GM03348 (cell line): ENCODE results near the gene SFI1.
"Not testable (repeated sequence)": the region's sequence is repeated elsewhere in the genome, so short reads cannot be mapped to it uniquely, and the experiment has no call there.

Experiments
- DNase-seq: peaks from one replicate; pipeline ENCODE4 v3.0.0; 2012; ENCODE audit warnings: low spot score

SFI1 gene

DNA sequence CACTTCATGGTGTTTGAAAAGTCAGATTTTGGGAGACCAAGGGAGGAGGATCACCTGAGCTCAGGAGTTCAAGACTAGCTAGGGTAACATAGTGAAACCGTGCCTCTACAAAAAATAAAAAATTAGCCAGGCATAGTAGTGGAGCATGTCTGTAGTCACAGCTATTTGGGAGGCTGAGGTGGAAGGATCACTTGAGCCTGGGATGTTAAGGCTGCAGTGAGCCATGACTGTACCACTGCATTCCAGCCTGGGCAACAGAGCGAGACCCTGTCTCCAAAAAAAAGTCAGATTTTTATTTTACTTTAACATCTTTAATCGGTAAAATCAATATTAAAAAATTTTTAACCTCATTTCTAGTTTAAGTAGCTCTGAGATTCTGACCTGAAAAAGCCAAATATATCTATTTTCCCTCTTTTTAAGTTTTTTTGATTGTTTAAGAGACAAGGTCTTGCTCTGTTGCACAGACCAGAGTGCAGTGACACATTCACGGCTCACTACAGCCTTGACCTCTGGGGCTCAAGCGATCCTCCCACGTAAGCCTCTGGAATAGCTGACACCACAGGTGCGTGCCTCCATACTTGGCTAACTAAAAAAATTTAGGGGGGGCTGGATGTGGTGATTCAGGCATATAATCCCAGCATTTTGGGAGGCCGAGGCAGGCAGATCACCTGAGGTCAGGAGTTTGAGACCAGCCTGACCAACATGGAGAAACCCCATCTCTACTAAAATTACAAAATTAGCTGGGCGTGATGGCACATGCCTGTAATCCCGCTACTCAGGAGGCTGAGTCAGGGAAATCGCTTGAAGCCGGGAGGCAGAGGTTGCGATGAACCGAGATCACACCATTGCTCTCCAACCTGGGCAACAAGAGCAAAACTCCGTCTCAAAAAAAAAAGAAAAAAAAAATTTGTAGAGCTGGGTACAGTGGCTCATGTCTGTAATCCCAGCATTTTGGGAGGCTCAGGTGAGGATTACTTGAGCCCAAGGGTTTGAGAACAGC, 48.4 kb downstream of the SFI1 start:
- no peak for DNase-seq

DNA sequence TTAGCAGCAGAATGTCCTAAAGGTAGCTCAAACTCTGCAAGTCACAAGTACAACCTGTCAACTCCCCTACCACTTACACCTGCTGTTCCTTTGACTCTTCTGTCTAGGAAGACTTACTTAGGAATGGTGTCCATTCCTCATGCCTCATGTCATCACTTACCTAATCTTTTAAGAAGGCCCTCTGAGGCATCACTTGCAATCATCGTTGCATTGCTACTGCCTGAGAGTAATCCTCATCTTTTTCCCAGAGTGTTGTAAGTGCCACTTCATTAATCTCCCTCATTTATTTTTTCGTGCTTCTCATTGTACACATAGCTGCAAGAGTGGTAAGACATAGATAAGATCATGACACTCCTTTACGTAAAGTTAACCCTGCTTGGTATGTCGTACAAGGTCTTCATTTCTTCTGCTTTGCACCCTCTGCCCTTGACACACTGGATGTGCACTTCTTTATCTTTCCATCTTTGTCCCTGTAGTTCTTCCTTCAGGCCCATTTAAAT, 54.6 kb downstream of the SFI1 start:
- DNase-seq = no peak

DNA sequence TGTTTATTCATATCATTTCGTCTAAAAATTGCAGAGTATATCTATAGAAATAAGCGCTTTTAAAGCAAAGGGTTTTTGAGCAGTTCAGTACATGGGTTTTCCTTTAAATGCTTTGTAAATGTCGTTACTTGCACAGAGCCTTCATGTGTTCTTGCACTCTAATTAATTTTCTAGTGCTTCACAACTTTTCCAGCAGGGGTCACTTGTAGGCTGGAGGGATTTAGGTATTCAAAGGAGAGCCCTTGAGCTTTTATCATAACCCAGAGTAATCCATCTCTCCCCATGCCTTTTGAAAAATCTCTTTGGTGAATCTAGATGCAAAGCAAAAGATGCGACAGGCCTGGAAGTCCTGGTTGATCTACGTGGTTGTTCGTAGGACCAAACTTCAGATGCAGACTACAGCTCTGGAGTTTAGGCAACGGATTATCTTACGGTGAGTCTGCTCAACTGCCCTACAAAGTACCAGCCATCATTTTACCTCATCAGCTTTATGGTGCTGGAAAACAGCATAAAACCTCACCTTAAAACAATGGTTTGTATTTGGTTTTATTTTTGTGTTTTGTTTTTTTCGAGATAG, 60.4 kb downstream of the SFI1 start:
- peak; percentile 74 for DNase-seq

DNA sequence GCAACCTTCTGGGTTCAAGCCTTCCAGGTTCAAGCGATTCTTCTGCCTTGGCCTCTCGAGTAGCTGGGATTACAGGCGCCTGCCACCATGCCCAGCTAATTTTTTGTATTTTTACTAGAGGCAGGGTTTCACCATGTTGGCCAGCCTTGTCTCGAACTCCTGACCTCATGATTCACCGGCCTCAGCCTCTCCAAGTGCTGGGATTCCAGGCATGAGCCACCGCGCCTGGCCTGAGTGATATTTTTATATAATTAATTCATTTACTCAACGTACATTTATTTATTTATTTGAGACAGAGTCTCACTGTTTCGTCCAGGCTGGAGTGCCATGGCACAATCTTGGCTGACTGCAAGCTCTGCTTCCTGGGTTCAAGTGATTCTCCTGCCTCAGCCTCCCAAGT, 62.2 kb downstream of the SFI1 start:
- DNase-seq = not testable (repeated sequence)

DNA sequence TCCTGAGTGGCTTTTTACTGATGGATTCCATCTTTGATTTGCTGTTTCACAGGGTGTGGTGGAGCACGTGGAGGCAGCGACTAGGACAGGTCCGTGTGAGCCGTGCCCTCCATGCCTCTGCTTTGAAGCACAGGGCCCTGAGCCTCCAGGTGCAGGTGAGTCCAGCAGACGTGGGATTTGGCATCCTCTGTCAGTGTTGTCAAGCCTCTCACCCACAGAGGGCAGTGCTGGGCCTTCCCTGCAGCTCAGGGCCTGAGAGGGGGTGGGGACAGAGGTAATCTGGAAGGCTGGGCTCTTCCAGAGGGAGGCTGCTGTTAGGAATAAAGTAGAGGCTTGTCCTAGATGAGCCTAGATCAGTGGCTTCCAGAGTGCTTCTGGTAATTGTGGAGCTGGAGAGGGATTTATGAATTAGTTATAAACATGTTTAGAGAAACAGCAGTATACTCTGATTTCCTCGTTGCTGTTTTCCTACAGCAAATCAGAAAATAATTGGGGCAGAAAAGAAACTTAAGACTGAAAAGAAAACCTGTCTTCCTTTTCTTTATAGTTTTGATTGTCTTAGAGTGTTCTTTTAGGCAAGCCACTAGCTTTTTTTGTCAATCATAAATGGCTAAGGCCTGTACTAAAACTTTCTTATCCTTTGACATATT, 65.0 kb downstream of the SFI1 start:
- peak; percentile 91 for DNase-seq

DNA sequence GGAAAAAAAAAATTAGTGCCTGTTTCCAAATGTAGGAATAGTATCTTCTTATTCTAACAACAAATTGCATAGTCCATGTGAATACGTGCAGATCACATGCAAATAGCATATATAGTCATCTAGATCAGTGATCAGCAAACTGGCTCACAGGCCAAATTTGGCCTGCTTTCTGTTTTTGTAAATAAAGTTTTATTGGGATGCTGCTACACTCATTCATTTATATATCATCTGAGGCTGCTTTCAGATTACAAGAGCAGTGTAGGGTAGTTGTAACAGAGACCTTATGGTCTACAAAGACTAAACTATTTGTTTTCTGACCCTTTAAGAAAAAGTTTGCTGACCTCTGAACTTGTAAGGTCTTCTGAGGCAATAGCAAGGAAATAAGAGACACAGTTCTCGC, 65.6 kb downstream of the SFI1 start:
- no peak for DNase-seq

DNA sequence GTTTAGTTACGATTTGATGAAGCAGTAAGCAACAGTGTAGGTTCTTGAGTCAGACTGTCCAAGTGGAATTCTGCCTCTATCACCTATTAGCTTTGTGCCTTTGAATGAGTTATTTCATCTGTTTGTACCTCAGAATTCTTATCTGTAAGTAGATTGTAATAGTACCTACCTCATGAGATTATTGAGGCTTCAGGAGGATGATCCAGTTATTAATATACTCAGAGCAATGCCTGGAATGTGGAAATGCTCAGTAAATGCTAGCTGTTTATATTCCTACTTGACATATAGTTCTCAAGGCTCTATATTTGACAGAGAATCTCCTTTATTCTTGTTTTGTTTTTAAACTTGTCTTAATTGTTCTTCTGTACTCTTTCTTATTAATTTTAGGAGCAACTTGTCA, 70.1 kb downstream of the SFI1 start:
- DNase-seq = no peak

DNA sequence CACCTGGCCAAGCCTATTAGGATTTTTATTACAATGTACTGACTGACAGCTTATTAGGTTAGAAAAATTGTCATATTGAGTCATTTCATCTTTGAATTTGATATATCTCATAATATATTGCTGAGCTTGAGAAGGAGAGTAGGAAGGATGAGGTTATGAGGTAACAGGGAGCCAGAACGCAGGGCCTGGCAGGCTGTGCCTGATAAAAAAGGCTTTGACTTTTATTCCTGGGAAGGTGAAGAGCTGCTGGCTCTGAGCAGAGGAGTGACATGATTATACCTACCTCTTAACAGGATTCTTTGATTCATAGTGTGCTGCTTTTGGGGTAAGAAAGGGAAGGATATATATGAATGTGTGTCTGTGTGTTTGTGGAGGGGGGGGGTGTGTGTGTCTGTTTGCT, 70.9 kb downstream of the SFI1 start:
- no peak for DNase-seq

DNA sequence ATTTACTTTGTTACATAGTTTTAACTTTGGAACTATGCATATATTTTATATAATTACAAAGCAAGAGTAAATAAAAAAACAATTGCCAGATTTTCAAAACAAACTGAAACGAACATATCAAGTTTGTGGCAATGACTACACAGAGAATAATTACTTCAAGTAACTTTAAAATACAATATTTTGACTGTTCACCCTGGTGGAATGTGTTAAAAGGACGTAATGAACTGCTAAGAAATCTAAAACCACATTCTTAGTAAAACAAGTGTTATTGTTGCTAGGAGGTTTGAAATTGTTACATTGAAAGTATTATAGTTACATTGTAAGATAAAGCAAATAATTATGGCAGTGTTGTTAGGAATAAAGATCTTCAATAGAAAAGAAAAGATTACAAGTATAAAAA, 71.4 kb downstream of the SFI1 start:
- no peak for DNase-seq

DNA sequence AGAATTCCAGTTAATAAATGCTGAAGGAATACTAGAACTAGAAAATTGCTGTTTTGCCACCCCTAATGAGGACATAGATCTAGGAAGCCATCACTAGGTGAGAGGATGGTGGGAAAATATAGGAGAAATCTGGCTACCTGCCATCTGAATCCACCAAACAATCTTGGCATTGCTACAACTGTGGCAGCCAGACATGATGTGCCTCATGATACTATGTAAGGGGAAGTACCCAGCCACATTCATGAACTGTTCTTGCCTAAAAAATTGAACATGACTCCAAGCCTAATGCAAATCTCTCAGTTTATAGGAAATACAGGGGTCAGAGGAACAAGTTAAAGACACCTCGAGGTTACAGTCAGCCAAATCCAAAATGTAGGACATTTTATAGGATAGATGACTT, 72.8 kb downstream of the SFI1 start:
- DNase-seq = no peak

DNA sequence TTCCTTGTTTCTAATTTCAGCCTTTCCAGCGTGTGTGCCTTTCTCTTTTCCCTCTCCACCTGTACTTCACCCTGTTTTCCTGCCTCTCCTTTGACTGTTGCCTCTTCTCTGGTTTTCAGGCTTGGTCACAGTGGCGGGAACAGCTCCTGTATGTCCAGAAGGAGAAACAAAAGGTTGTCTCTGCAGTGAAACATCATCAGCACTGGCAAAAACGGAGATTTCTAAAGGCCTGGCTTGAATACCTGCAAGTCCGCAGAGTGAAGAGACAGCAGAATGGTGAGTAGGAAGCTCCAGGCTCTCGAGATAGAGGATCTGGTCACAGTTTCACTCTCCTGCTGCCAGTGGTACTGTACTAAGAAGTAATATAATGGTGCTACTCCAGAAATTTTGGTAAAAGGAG, 76.6 kb downstream of the SFI1 start:
- no peak for DNase-seq

DNA sequence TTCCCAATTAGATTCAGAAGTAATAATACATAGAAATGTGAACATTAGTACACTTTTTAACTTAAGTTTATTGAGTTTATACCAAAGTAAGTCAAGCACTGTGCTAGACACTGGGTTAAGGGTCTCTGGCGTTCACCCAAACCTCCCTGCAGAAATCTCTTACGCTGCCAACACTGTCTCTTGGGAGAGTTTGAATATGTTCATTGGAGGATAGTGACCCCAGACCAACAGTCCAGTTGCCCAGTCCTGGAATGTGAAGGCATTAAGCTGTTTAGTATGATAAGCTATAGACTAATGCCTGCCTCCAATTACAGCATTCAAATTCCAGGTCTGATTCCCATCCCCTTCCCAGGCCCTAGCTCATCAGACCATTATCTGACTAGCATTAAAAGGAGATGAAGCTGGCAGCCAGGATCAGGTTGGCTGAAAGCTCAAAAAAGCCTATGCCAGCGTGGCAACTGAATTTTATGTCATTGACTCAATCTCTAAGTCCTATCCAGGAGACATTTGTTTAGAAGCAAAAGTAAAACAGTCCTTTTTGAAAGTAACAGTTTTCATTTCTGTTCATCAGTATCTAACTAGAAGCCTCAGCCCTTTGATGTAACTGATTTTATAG, 77.8 kb downstream of the SFI1 start:
- no peak for DNase-seq

DNA sequence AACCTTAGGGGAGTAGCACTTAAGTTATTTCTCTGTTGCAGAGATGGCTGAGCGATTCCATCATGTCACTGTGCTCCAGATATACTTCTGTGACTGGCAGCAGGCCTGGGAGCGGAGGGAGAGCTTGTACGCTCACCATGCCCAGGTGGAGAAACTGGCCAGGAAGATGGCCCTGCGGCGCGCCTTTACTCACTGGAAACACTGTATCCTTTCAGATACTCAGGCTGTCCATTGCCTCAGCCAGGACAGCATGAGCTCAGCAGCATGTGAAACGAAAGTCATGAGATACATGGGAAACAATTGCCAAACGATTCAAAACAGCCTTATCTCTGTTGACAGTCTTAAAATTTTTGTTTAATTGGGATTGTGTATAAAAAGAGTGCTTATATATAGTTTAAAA, 78.9 kb downstream of the SFI1 start:
- DNase-seq = no peak

DNA sequence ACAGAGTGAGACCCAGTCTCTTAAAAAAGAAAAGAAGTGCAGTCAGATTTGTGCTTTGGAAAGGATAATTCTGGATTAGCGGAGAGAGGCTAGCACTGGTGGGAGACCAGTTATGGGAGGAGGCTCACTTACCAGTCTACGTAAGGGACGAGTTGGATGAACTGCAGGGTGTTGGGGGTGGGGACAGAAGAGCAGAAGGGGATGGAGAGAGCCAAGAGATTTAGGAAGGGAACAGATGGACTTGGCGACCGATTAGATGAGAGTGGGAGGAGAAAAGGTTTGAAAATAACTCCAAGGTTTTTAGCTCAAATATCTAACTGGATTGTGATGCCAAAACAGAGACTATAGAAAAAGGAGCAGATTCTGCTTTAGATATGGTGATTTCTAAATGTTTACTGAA, 81.4 kb downstream of the SFI1 start:
- DNase-seq = no peak

DNA sequence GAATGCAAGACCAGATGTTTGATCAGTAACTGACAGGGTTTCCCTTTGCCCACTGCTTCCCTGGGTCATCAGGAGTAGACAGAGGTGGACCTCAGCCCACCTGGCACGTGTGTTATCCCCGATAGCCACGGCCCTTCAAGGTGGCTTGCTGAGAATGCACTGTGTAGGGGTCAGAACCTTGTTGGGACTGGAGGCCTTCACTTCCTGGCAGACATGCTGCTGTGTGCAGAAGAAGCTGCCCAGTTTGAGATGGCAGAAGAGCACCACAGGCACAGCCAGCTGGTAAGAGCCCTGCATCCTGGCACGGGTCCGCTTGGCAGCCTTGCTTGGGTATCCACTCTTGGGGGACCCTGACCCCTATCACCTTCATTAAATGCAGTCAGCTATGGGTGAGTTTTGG, 81.8 kb downstream of the SFI1 start:
- no peak for DNase-seq

DNA sequence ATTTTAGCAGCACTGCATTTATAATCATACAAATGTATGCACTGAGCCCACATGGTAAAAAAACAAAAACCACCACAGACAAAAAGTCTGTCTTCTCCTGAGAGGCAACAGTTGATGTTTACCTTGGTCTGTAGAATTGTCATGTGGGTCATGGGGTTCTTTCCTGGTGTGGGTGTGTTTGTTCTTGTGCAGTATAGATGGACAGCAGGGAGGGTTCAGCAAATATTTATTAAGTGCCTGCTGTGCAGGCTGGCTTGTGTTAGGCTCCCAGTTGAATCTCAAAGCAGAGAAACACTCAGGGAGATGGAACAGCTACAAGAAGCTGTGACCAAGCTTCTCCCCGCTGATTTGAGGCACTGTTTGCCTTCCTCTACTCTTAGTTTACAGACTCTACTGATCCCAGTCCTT, 83.5 kb downstream of the SFI1 start:
- DNase-seq = no peak

DNA sequence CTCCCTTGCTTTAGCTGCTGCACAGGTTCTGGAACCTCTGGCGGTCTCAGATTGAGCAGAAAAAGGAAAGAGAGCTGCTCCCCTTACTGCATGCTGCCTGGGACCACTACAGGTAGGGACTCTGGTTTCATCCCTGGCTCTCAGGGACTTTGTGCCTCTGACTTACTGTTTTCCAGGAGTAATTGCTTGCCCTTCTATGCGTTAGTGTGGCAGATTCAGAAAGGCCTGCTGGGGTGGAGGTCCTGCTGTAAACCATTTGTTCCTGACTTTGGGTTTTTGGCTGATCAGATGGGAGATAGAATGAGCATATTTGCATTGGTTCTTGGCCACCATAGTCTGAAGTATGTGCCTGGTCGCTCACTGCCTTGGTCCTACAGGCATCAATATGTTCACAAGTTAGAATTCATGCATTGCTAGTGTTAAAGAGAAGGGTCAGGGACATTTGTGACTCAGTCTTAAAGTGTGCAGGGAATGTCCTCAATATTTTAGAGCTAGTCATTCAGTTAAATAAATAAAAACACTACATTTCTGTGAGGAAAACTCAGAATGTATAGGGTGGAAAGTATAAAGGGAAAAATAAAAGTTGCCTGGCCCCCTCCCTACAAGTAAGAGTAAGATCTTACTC, 87.6 kb downstream of the SFI1 start:
- DNase-seq = peak; percentile 49

DNA sequence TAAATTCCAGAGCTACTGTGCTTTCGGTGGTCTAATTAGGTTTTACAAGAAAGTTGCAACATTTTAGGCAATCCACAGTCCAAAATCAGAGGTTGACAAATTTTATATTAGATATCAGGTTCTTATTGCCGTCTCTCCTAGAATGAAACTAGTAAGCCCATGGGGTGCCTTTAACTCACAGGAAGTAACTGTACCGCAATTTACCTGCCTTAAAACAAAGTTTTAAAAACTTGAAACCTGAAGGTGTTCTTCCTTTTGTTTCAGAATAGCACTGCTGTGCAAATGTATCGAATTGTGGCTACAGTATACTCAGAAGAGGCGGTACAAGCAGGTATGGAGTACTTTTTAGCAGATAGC, 88.4 kb downstream of the SFI1 start:
- DNase-seq = no peak

DNA sequence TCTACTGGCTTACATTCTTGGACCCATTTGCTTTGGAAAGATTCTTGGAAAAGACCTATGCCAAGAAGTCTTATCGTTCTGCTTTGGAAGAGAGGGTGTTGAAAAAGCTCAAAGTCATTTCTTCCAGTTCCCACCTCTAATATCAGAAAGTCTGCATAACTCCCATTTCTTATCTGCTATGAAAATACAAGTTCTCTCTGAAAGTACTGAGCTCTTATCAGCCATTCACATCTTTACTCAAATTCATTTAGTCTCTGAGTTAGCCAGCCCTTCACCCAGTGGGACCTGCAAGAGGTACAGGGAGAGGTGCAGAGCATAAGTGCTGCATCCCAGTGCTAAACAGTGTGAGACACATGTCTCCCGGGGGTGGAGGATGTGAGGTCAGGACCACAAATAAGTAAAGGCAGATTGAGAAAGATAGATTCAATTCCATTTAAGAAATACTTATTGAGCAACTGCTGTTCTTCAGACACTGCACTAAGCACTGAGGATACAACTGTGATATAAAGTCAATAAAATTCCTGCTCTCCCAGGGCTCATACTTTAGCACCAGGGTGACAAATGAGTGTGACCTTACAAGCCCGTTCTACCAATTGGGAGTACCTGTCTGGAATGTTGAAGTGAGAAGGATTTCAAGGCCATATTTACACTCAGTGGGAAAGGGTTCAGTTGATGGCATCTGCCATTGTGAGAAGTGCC, 89.0 kb downstream of the SFI1 start:
- DNase-seq = peak; percentile 64

DNA sequence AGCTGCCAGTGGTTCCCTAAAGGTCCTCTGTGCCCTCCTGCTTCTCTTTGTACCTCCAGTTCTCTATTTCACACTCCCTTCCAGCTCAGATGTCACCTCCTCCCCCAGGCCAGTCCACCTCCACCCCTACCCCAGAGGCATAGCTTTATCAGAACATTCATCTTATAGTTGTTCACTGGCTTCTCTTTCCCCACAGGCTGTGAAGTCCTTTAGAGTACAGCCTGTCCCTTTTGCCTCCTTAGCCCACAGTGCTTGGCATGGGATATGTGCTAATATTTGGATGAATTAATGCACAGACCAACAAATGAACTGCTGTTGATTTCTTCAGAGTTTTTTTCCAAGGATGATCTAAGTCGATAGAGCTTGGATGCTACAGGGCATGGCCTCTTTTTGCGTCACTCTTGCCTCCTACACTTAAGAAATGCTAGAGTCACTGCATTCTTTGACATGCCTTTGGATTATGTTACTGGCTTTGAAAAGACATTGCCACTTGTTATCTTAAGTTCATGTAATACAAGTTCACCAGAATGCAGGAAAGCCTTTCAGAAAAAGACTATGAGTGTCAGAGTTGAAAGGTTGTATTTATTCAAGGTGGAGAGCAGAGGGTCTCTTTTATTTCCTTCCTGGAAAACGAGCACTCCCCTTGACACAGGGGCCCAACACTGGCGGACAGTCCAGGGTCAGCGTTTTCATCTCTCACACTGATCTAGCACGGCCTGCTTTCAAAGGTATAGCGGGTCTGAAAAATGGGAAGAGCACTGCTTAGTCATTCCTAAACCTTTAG, 90.0 kb downstream of the SFI1 start:
- no peak for DNase-seq
